Esophagus squamous epithelium (tissue), 5 donors: ENCODE measurements around the gene ACAA2. TPM values are rescaled to one million over a fixed set of nuclear protein-coding genes. Genes with fewer than 3 reads are reported as not detected.

Source experiments
- DNase-seq: peaks from one replicate; lab custom pipeline; 2025; lab: John Stamatoyannopoulos, UW
- H3K27ac ChIP-seq, 4 donors: fragments of 200-600 bp; sonication (generic); one replicate each; pipeline ENCODE4 v1.5.1; 2016 to 2019; ENCODE audit warnings: mild to moderate bottlenecking in 1 of 4
- H3K27me3 ChIP-seq, 4 donors: fragments of 200-600 bp; sonication (generic); 1 replicate in 3 of 4; 2 replicates in 1 of 4; pipeline versions ENCODE4 v1.5.1 to v1.6.0; 2017 to 2021; ENCODE audit warnings: antibody characterized with exemption in 1 of 4
- H3K36me3 ChIP-seq, 3 donors: fragments of 200-600 bp; sonication (generic); one replicate each; pipeline ENCODE4 v1.5.1; 2016 to 2019
- H3K4me1 ChIP-seq, 3 donors: fragments of 200-600 bp; sonication (generic); one replicate each; pipeline ENCODE4 v1.5.1; 2017 to 2019
- H3K4me3 ChIP-seq, 4 donors: fragments of 200-600 bp; sonication (generic); 1 replicate in 3 of 4; 2 replicates in 1 of 4; pipeline ENCODE4 v1.5.1; 2016 to 2019; ENCODE audit warnings: mild to moderate bottlenecking in 2 of 4, moderate library complexity in 1 of 4
- H3K9me3 ChIP-seq, 3 donors: fragments of 200-600 bp; sonication (generic); one replicate each; pipeline ENCODE4 v1.5.1; 2016 to 2019
- POLR2A ChIP-seq, 4 donors: fragments of 450-650 bp; IDR thresholded peaks; one replicate each; pipeline ENCODE4 v1.6.1; 2017; ENCODE audit warnings: antibody characterized with exemption in 4 of 4, mild to moderate bottlenecking in 4 of 4, moderate library complexity in 3 of 4
- WGBS, 2 donors: methylation state at CpG; one replicate each; pipeline ENCODE4 v1.1.5; 2018; 5-methylcytosine and 5-hydroxymethylcytosine counted together
- intact Hi-C: fragments of 100-400 bp; cut with DNase I; formaldehyde crosslinking; loops from one replicate; pipeline ENCODE4 v1.15.0; 2022
- total RNA-seq, 4 donors: library from RNA; depleted of rRNA; stranded (reverse); fragments of >200 nt; gene quantifications; one replicate each; pipeline ENCODE4 v1.1.0, GENCODE V29; 2016
- TF ChIP-seq, protein P1 (sequence below), 6 experiments: fragments of 450-650 bp in 4 of 6; fragments of 200-600 bp in 2 of 6; sonication (generic) in 2 of 6; IDR thresholded peaks; one replicate each; pipeline ENCODE4 v1.5.1; 2016 to 2019; ENCODE audit warnings: antibody characterized with exemption in 6 of 6, mild to moderate bottlenecking in 4 of 6, moderate library complexity in 4 of 6
- donor health status: DM: yes; HTN: yes; CAD: no.

Gene ACAA2
- total RNA-seq, 4 donors from 2014 or later = 6.8 to 43.6 (median 15.9) TPM

DNA sequence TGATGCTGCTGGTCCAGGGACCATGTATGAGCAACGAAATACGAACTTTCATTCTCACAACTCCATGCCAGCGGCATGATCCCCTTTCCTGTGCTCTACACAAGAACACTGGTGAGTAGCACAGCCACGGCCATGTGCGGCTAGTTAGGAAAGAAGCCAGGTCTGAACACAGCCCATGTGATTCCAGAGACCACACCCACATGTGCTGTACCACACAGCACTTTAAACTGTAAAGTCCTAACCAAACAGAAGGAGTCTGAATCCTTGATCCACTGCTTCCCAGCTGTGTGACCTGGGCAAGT lies 33.0 kb upstream of the ACAA2 start:
- peaks cover 0 to 15% (median 10%) of the 10 kb centered on the region in 3 donors for H3K4me1 ChIP-seq
- H3K9me3 ChIP-seq = no peaks in the 10 kb centered on the region
- H3K4me3 ChIP-seq = no peak overlapping the region
- H3K27ac ChIP-seq = no peak overlapping the region
- no peak for DNase-seq
- peaks cover 0 to 46% (median 0%) of the 10 kb centered on the region in 3 donors for H3K36me3 ChIP-seq
- intact Hi-C loops = no loop called here
- TF ChIP-seq POLR2A (IDR thresholded peaks at IDR 0.05) = no peak
- TF ChIP-seq, protein P1, sequence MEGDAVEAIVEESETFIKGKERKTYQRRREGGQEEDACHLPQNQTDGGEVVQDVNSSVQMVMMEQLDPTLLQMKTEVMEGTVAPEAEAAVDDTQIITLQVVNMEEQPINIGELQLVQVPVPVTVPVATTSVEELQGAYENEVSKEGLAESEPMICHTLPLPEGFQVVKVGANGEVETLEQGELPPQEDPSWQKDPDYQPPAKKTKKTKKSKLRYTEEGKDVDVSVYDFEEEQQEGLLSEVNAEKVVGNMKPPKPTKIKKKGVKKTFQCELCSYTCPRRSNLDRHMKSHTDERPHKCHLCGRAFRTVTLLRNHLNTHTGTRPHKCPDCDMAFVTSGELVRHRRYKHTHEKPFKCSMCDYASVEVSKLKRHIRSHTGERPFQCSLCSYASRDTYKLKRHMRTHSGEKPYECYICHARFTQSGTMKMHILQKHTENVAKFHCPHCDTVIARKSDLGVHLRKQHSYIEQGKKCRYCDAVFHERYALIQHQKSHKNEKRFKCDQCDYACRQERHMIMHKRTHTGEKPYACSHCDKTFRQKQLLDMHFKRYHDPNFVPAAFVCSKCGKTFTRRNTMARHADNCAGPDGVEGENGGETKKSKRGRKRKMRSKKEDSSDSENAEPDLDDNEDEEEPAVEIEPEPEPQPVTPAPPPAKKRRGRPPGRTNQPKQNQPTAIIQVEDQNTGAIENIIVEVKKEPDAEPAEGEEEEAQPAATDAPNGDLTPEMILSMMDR (IDR thresholded peaks at IDR 0.05) = no peak
- no CpG with 5 or more reads among the region's 5 CpGs for WGBS, 2 donors
- peaks cover 0 to 34% (median 0%) of the 10 kb centered on the region in 4 donors for H3K27me3 ChIP-seq

GRCh38 chr18:49845629-49846360 lies 32.5 kb upstream of the ACAA2 start:
- Histone ChIP-seq H3K4me3 (no peak overlapping the region), H3K9me3 (no peaks in the 10 kb centered on the region), H3K36me3 (peaks cover 0 to 51% (median 0%) of the 10 kb centered on the region in 3 donors), H3K4me1 (peaks cover 0 to 15% (median 10%) of the 10 kb centered on the region in 3 donors), H3K27ac (no peak overlapping the region), H3K27me3 (peaks cover 0 to 34% (median 0%) of the 10 kb centered on the region in 4 donors)
- no peak for TF ChIP-seq POLR2A (IDR thresholded peaks at IDR 0.05)
- TF ChIP-seq, protein P1 (IDR thresholded peaks at IDR 0.05) = no peak
- WGBS, 2 donors = 86 to 100% methylated on average over 1 to 4 of the region's 6 CpGs
- no peak for DNase-seq
- intact Hi-C loops = no loop called here

GRCh38 chr18:49844903-49845302 lies 31.6 kb upstream of the ACAA2 start:
- Histone ChIP-seq H3K27me3 (peaks cover 0 to 32% (median 0%) of the 10 kb centered on the region in 4 donors), H3K4me1 (peaks cover 0 to 11% (median 8%) of the 10 kb centered on the region in 3 donors), H3K4me3 (no peak overlapping the region), H3K27ac (no peak overlapping the region), H3K9me3 (no peaks in the 10 kb centered on the region), H3K36me3 (peaks cover 0 to 54% (median 0%) of the 10 kb centered on the region in 3 donors)
- DNase-seq = no peak
- WGBS, 2 donors = 100% methylated on average over 1 of the region's 1 CpG; no CpG with 5 or more reads in 1 of the 2 donors
- no peak for TF ChIP-seq POLR2A (IDR thresholded peaks at IDR 0.05)
- TF ChIP-seq, protein P1 (IDR thresholded peaks at IDR 0.05) = no peak
- intact Hi-C loops = no loop called here

DNA sequence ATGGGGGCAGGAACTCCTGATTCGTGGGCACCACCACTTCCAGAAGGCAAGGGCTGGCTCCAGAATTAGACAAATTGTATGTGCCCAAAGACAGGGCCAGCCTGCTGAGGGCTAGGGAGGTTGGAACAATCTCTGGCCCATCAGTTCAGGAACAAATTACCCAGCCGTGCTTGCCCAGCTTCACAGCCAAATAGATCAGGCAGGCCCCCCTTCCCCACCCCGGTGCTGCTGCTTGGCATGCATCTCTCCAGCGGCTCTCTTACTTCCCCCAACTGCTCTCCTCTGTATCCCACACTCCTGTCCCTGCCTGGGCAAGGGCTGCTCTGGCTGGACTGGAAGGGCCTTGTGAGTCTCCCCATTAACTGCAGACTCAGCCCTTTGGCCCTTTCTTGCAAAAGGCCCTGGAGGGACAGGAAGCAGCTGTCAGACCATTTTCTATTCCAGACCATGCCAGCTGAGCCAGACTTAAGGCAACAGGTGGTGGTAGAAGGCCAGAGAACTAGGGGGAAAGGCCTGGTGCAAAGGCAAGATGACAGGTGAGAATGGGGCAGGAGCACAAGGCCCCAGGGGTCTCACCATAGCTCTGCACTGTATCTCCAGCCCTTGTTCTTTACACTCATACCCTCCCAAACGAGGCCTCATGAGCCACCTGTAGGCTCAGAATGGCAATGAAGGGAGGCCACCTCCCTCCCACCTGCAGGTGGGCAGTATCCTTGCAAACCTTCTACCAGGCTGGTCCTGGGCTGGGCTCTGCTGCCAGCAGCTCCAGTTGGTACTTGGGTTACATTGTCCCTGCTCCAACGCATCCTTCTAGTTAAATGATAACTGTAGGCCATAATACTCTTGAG lies 30.7 kb upstream of the ACAA2 start:
- TF ChIP-seq, protein P1 (IDR thresholded peaks at IDR 0.05) = no peak
- no peak for TF ChIP-seq POLR2A (IDR thresholded peaks at IDR 0.05)
- 83 to 86% methylated on average over 2 to 5 of the region's 6 CpGs for WGBS, 2 donors
- H3K4me1 ChIP-seq = peaks cover 0 to 2% (median 0%) of the 10 kb centered on the region in 3 donors

GRCh38 chr18:49843131-49843530 lies 29.8 kb upstream of the ACAA2 start:
- no peak overlapping the region for H3K27ac ChIP-seq
- H3K4me1 ChIP-seq = no peaks in the 10 kb centered on the region
- peaks cover 0 to 15% (median 0%) of the 10 kb centered on the region in 4 donors for H3K27me3 ChIP-seq
- intact Hi-C loops = no loop called here
- no peak overlapping the region for H3K4me3 ChIP-seq
- WGBS, 2 donors = 88% methylated on average over 4 to 8 of the region's 10 CpGs
- no peaks in the 10 kb centered on the region for H3K9me3 ChIP-seq
- no peak for DNase-seq
- TF ChIP-seq, protein P1 (IDR thresholded peaks at IDR 0.05) = no peak
- no peak for TF ChIP-seq POLR2A (IDR thresholded peaks at IDR 0.05)
- peaks cover 0 to 49% (median 0%) of the 10 kb centered on the region in 3 donors for H3K36me3 ChIP-seq

More for the DNA sequence above, 30.7 kb upstream of the ACAA2 start:
- H3K27me3 ChIP-seq = peaks cover 0 to 24% (median 0%) of the 10 kb centered on the region in 4 donors
- H3K9me3 ChIP-seq = no peaks in the 10 kb centered on the region
- no peak for DNase-seq
- no peak overlapping the region for H3K27ac ChIP-seq
- H3K4me3 ChIP-seq = no peak overlapping the region
- H3K36me3 ChIP-seq = peaks cover 0 to 54% (median 0%) of the 10 kb centered on the region in 3 donors
- intact Hi-C loops = no loop called here
